GM19240 (cell line): ENCODE measurements around the gene KNCN.

Experiments
- DNase-seq: peaks from one replicate; pipeline ENCODE4 v3.0.0; 2011; ENCODE audit warnings: low spot score; ENCODE audit not compliant: insufficient read length

KNCN gene

DNA sequence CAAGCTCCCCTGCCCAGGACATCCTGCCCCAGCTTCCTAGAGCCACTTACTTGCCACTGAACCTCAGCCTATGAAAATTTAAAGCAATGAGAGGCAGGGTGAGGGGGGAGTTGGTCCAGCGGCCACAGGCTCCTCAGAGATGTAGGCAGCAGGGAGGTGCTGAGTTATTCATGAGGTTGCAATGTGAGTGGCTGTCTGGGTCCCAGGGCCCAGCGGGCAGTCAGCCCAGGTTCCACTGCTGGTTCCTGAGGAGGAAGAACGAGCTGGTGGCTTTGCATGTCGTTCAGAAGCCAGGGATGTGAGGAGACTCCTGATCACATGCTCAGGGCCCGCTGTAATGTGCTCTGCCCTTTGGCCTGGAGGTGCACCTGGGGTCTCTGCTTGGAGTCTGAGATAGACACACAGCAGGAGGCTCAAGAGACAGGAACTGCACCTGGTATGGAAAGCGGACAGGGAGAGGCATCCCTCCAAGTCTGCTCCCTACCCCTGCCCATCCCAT is at the start of gene KNCN:
Gene KNCN (minus strand): TSS at position 51 of the 499 bp plus-strand sequence. CDS start 432 bp downstream, outside the sequence.
- no peak for DNase-seq

DNA sequence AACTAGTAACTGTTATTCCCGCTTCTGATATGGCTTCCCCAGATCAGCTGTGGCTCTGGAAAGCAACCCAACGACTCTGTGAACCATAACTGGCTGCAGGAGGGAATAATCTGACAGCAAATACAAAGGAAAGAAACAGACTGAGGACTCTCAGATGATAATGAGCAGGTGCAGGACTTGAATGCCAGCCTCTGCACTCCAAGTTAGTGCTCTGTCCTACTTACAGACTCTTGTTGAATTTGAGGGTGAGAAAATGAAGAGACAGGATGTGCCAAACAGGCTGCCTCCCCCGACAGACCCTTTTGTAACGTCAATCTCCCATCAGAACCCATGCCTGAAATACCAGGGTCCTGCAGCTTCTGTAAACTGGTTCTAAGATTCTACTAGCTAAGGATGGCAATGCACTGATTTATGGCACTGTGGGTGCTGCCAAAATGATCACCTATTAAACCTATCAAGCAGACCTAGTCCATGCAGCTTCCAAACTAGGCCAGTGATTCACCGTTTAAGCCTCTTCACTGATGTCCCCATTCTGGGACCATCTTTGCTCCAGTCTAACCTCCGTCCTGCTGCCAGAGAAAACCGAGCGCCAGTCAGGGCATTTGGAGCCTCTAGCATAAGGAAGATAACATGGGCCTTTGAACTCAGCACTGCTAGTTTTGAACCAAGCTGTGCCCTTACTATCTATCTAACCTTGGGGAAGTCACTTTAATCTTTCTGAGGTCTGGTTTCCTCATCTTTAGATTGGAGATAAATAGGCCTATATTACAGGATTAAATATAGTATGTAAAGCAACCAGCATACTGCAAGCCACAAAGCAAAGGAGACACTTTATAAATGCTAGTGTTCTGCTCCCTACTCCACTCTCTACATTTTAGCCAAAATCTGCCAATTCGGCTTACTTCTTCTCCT is 47.9 kb upstream of the KNCN start:
- DNase-seq, result no peak

- no peak for DNase-seq
Observed at GRCh38 chr1:46596846-46597245, 45.4 kb upstream of the KNCN start.

DNA sequence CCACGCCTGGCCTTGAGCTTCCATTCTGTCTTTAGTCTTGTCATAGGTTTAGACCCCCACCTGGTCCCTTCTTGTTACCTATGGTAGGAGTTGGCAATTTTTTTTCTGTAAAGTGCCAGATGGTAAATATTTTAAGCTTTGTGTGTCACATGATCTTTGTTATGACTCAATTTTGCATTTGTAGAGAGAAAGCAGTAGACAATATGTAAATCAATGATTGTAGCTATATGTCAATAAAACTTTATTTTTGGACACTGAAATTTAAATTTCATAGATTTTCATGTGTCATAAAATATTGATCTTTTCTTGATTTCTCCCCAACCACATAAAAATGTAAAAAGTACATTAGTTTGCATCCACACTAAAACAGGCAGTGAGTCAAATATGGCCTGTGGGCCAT is 44.6 kb upstream of the KNCN start:
- DNase-seq, result no peak

- DNase-seq, result no peak
Observed at GRCh38 chr1:46595127-46595526, 43.7 kb upstream of the KNCN start.

DNA sequence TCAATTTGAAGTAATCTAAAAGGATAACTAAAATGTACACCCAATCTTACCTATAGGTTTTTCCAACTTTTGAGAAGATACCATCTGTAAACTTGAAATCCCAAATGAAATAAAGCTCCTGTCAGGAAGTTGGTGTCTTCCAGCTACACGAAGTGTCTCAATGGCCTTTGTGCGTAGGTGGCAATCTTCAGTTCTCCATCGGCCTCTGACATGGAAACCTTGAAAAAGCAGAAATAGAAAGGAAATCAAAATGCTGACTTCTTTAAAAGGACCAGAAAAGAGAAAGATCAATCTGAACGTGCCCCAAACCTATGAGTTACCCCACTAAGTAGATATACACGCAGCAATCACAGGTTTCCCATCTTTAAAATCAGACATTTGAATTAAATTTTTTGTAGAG is 42.6 kb upstream of the KNCN start:
- no peak for DNase-seq

DNA sequence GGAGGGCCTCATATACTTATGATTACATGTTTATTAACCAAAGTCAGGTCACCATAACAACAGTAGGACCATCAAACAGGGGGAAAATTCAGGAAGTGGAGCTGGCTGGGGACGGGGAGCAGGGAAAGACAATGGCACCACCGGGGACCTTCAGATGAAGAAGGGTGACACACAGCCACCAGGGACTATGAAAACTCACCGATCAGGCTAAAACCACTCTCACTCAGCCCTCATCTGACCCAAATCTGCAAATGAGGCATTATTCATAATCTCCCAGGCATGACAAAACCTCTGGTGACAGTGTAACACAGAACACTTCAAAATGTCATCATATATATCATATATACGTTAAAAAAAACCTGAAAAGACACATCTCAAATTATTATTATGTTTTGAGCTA is 41.4 kb upstream of the KNCN start:
- no peak for DNase-seq

DNA sequence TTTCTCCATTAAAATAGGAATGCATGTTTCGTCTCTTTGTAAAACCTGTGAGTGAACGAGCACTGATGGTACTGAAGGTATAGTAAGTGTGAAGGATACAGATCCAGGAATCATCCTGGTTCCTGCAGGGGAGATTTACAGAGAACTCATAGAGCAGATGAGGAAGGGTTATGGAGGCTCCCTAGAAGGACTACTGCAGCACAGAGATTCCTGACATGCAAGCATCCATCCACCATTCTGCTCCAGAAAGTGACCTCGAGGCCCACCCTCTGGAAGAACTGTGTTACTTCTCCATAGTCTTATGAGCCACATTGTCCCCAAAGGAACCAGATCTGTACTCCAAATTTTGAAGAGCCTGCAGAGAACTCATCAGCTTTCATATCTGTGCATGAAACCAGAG is 38.1 kb upstream of the KNCN start:
- DNase-seq, result no peak

GRCh38 chr1:46587069-46587468 is 35.6 kb upstream of the KNCN start:
- no peak for DNase-seq

DNA sequence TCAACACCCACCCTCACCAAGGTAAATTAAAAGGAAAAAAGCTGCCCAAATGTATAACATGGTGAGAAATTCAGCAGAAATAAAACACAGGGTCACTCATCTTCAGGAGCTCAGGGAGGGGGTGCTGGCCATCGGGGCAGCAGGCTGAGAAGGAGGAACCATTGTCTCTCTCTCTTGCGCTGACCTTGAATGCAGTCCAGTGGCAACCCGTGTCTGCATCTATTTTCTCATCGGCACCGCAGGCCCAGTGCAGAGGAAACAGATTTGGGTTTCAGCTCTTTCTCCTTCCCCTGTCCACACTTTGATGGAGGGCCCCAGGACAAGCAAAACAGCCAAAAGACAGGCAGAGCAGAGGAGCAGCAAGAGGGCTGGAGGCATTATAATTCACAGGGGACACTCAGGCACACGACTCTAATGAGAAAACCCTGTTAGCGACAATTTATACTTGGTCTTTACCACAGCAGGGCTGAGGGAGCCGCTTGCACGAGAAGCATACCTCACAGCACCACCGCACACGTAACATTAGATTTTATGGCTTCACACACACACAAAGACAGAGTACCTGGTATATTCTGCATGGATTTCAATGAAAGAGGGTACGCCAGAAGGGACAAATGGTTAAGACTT is 34.0 kb upstream of the KNCN start:
- no peak for DNase-seq

- DNase-seq, result no peak
Observed at GRCh38 chr1:46583494-46583893, 32.0 kb upstream of the KNCN start.

DNA sequence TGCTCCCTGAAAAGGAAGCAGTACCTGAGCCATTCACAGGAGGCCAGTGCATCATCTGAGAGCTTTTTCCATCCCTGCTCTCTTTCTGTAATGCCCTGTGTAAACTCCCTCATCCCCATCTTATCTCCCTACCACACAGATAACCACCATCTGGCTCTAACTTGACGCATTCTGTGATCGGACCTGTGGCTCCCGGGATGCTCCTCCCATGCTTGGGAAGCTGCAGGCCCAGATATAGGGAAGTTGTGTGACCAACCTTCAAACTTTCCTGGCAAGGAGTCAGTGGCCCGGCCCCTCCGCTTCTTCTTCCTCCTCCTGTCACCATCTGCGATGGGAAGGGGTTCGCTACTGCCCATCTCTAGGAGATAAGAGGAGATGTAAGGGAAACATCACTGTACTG is 31.5 kb upstream of the KNCN start:
- no peak for DNase-seq

- DNase-seq, result no peak
Observed at GRCh38 chr1:46581681-46582455, 30.4 kb upstream of the KNCN start.

- DNase-seq, result no peak
Observed at GRCh38 chr1:46580140-46580903, 28.9 kb upstream of the KNCN start.

DNA sequence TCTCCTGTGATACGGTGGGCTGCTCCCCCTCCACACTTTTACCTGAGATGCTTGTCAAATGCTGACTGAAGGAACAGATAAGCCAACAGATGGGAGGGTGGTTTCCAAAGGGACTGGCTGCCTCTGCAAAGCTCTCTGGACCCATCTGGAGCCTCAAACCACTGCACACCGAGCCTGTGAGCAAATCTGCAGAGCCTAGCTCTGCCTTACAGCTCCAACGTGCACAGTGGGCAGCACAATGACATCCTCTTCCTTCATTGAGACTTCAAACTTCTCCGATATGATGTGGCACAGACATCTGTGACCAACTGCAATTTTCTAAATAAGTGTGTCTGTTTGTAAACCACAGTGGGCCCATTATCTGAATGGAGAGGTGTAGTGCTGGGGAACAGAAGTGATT is 26.2 kb upstream of the KNCN start:
- no peak for DNase-seq

DNA sequence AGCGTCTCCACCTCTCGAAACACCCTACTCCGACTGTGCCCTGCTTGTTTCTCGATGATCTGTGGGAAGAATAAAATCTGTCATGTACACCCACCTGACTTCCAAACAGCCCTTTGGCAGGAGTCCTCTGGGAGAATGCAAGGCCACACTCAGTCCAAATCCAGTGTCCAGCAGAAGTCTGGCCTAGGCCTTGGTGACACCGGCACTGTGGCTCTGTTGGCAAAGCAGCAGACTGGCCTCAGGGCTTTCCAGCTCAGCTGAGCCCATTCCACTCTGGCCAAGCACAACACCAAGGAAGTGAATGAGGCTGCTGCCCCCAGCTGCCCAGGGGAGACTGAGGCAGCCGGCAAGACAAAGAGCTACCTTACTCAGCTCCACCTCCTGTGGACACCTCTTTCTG is 25.1 kb upstream of the KNCN start:
- no peak for DNase-seq

GRCh38 chr1:46575778-46576177 is 24.3 kb upstream of the KNCN start:
- DNase-seq, result no peak

DNA sequence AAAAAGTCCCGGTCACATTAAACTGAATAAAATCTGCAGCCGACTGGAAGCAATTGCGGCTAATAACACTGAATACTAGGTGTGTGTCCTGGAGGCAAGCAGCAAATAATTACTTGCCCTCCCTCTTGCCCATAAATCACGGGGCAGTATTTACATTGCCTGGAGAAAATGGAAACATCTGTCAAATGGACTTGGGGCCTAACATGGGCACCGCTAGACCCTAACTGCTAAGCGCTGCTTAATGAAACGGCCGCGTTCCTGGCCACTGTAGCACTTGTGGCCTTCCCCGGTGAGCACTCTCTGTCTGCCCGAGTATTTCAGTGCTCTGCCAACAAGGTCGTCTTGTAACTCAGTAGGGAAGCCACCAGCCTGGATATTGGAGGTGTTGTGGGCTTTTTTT is 23.9 kb upstream of the KNCN start:
- no peak for DNase-seq

DNA sequence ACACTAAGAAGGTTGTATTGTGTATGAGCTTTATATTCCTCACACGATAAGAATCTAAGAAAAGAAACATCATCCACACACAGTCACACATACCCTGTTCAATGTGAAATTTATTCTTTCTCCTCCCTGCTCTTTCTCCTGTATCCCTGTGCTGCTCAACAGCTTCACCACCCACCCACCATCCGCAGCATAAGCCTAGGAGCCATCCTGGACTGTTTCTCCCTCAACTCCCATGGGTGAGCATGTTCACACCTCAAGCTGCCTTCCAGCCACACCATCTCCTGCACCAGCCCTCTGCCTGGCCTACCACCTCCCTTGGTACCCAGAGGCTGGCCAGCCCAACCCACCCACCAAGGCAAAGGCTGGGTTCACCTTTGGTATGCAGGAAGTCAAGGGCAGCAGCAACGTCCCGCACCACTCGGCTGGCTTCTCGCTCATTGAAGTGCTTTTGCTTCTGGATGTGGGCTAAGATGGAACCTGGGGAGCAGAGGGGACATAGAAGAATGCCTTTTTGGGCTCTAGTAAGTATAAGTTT is 20.3 kb upstream of the KNCN start:
- DNase-seq, result no peak

GRCh38 chr1:46569884-46570725 is 18.7 kb upstream of the KNCN start:
- no peak for DNase-seq
